Natural killer cell treated with Interleukin-12 subunit alpha and Interleukin-12 subunit beta and Interleukin-15 and Interleukin-18, amount 100 ng/mL, for 72 hours (primary cell): Measurements from ENCODE around the gene ADPRM. TPM values are rescaled to one million over a fixed set of nuclear protein-coding genes. Genes with fewer than 3 reads are reported as not detected.
A peak's percentile ranks its signal among the peaks of the same experiment; 100 is the strongest.
"Not testable (repeated sequence)": the region's sequence is repeated elsewhere in the genome, so short reads cannot be mapped to it uniquely, and the experiment has no call there.

Experiments used
- ATAC-seq, 2 donors: fragments of 150-1000 bp; cut with Tn5 transposase in 1 of 2; sonication (Bioruptor Pico), chemical (Tn5 transposase) in 1 of 2; 2 replicates each; pipeline ENCODE4 v1.10.0; 2021
- DNase-seq: peaks from one replicate; pipeline ENCODE4 v3.0.0; 2022; ENCODE audit warnings: low spot score
- H3K27ac Mint-ChIP-seq, 2 donors: 1 replicate in 1 of 2; 2 replicates in 1 of 2; pipeline ENCODE4 v1.8.0; 2022; ENCODE audit warnings: mixed read lengths in 2 of 2, mild to moderate bottlenecking in 1 of 2, moderate library complexity in 1 of 2
- H3K27me3 Mint-ChIP-seq, 2 donors: 1 replicate in 1 of 2; 2 replicates in 1 of 2; pipeline ENCODE4 v1.8.0; 2022; ENCODE audit warnings: mixed read lengths in 2 of 2
- H3K36me3 Mint-ChIP-seq: one replicate; pipeline ENCODE4 v1.8.0; 2022; ENCODE audit warnings: mixed read lengths
- H3K4me1 Mint-ChIP-seq, 2 donors: 1 replicate in 1 of 2; 2 replicates in 1 of 2; pipeline ENCODE4 v1.8.0; 2022; ENCODE audit warnings: low read depth in 2 of 2, mixed read lengths in 2 of 2, mild to moderate bottlenecking in 1 of 2
- H3K4me3 Mint-ChIP-seq: one replicate; pipeline ENCODE4 v1.8.0; 2022; ENCODE audit warnings: mixed read lengths
- H3K9me3 Mint-ChIP-seq: 2 replicates; pipeline ENCODE4 v1.8.0; 2022; ENCODE audit warnings: mixed read lengths
- total RNA-seq, 2 donors: library from RNA; stranded (reverse); gene quantifications; one replicate each; pipeline ENCODE4 v1.2.3, GENCODE V29; 2022

Gene ADPRM
- total RNA-seq, 2 donors from 2014 or later = 7.8 to 9.4 TPM

- H3K4me1 Mint-ChIP-seq = no peaks in the 10 kb centered on the region
- ATAC-seq = no peak
Measured at GRCh38 chr17:10668775-10669174, 28.6 kb upstream of the ADPRM start.

DNA sequence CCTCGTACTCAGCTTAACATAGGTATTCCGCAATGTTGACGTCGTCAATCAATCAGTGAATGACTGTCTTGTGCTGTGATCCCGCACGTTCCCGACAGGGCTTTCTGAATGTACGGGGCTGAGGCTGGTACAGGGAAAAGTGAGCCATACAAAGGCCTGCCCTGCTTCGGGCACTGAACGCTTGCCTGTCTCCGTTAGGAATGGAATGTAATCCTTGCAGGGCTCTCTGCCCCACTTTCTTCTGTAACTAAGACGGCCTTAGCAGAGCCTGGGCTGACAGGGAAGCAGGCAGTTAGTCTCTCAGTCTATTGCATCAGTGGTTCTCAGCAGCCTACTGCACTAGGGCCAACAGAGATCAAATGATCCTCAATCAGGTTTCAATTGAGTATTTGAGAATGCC lies 24.1 kb upstream of the ADPRM start:
- Mint-ChIP-seq H3K4me1 (no peaks in the 10 kb centered on the region), H3K27ac (no peak overlapping the region), H3K4me3 (no peak overlapping the region), H3K27me3 (no peaks in the 10 kb centered on the region), H3K36me3 (peaks cover 7% of the 10 kb centered on the region), H3K9me3 (no peaks in the 10 kb centered on the region)
- DNase-seq = no peak
- ATAC-seq = no peak

More at GRCh38 chr17:10668775-10669174, 28.6 kb upstream of the ADPRM start:
- Mint-ChIP-seq H3K9me3 (no peaks in the 10 kb centered on the region), H3K27ac (no peak overlapping the region), H3K27me3 (no peaks in the 10 kb centered on the region), H3K36me3 (peaks cover 5% of the 10 kb centered on the region), H3K4me3 (no peak overlapping the region)
- no peak for DNase-seq

- DNase-seq (no peak), ATAC-seq (no peak)
- Mint-ChIP-seq H3K9me3 (no peaks in the 10 kb centered on the region), H3K27me3 (no peaks in the 10 kb centered on the region), H3K36me3 (peaks cover 7% of the 10 kb centered on the region), H3K27ac (no peak overlapping the region), H3K4me3 (no peak overlapping the region), H3K4me1 (no peaks in the 10 kb centered on the region)
Measured at GRCh38 chr17:10674704-10675103, 22.7 kb upstream of the ADPRM start.

DNA sequence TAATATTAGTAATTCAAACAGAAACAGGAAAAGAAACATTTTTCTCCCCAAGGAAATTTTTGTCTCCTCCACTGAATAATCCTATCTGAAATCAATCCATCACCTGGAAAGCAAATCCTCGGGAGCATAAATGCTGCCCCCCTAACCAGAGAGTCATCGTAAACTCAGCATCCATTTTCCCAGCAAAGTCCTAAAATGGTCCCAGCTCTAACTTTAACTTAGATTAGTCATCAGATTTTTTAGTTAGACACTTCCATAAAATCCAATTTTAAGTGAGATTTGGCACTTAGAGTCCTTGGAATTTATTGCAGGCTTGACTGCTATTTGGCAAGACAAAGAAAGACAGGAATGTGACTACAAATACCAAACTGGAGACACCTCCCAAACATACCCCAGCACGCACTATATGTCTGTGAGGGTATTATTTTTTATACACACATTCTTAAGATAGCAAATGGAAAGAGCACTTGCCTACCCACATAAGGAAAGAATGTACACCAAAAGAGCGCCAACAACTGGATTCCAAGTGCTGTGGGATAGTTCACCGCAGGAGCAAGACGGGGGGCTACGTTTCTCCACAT lies 15.4 kb upstream of the ADPRM start:
- H3K27ac Mint-ChIP-seq = no peak overlapping the region
- no peaks in the 10 kb centered on the region for H3K27me3 Mint-ChIP-seq
- H3K9me3 Mint-ChIP-seq = no peaks in the 10 kb centered on the region
- DNase-seq = no peak
- H3K36me3 Mint-ChIP-seq = peaks cover 22% of the 10 kb centered on the region
- no peak for ATAC-seq
- H3K4me1 Mint-ChIP-seq = no peaks in the 10 kb centered on the region
- no peak overlapping the region for H3K4me3 Mint-ChIP-seq

DNA sequence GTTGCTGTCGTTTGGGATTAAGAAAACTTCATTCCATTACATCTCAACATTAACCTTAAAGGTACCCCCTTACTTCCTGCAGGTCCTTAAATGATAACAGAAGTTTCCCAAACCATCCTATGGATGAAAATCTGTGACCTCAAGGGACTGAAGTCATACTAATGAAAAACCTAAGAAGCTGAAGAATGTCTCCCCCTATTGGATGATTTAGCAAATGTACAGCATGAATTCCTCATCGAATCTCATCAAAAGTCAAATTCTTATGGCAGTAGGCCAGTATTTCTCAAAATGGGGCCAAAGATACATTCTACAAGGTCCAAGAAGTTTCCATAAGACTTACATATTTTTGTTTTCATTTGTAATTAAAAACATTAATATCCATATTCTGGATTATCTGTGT lies 13.5 kb upstream of the ADPRM start:
- Mint-ChIP-seq H3K27me3 (no peaks in the 10 kb centered on the region), H3K36me3 (peaks cover 22% of the 10 kb centered on the region), H3K27ac (no peak overlapping the region), H3K4me1 (peaks cover 0 to 4% of the 10 kb centered on the region in 2 donors), H3K4me3 (no peak overlapping the region), H3K9me3 (no peaks in the 10 kb centered on the region)
- DNase-seq = no peak
- no peak for ATAC-seq

DNA sequence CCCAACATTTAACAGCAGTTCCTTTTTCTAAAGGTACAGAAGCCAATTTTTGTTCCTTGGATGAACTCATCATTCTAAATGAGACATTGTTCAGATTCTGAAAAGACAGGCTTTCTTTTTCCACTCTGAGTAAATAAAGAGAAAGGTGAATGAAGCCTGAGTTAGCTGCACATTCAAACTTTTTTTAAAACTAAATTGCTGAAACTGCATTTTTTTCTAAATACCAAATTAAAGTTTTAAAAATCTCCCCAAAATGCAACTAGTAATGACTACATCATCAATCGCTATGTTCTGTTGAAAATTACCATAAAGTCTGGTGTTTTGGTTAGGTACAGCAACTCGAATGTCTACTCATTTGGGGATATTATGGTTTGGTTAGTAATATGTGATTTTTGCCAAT lies 9.9 kb upstream of the ADPRM start:
- no peak for DNase-seq
- Mint-ChIP-seq H3K9me3 (no peaks in the 10 kb centered on the region), H3K36me3 (peaks cover 30% of the 10 kb centered on the region), H3K4me3 (no peak overlapping the region), H3K27me3 (no peaks in the 10 kb centered on the region), H3K4me1 (peaks cover 12 to 16% of the 10 kb centered on the region in 2 donors), H3K27ac (no peak overlapping the region)
- no peak for ATAC-seq

- DNase-seq, ATAC-seq, H3K27me3 Mint-ChIP-seq, H3K9me3 Mint-ChIP-seq: not testable (repeated sequence)
- peak overlapping the region; percentile 92 for H3K4me3 Mint-ChIP-seq
- H3K4me1 Mint-ChIP-seq = peaks cover 21 to 39% of the 10 kb centered on the region in 2 donors
- H3K27ac Mint-ChIP-seq = peak overlapping the region; percentile 94 to 96
- peaks cover 11% of the 10 kb centered on the region for H3K36me3 Mint-ChIP-seq
Measured at GRCh38 chr17:10695875-10696407, 1.5 kb upstream of the ADPRM start.

DNA sequence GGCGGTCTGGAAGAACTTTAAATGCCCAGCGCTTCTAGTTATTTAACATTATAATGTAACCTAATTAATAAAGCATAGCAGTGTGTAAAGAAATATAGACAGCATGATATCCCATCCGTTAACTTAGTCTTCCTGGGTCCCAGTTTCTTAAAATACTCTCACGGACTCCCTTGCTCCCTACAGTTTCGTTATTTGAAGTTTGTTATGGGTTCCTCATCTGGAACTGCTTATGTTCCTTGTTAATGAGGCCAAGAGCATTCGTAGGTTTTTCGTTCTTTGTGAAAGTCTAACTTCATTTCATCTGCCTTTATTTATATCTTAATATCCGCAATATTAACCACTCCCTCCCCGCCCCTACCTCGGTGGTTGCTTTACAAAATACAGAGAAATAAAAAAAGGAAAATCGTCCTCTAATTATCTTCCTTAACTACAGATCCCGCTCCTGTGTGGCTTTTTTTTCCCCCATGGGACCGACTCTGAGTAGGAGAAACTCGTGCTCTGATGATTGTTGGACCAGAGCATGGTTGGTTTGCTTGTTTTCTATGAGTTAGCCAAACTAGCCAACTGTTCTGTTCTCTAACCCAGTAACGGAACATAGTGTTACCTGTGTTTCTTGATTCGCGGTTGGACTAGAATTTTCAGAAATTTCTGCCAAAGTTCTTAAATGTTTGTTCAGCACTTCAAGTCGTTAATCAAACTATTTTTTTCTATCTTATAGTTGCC lies 863 bp downstream of the ADPRM start:
- no peaks in the 10 kb centered on the region for H3K27me3 Mint-ChIP-seq
- DNase-seq (no peak), ATAC-seq (no peak)
- H3K36me3 Mint-ChIP-seq = peaks cover 16% of the 10 kb centered on the region
- H3K9me3 Mint-ChIP-seq = no peaks in the 10 kb centered on the region
- H3K4me1 Mint-ChIP-seq = peaks cover 24 to 35% of the 10 kb centered on the region in 2 donors
- peak overlapping the region; percentile 94 to 96 for H3K27ac Mint-ChIP-seq
- H3K4me3 Mint-ChIP-seq = peak overlapping the region; percentile 92

- DNase-seq (no peak), ATAC-seq (no peak)
- Mint-ChIP-seq H3K4me1 (peaks cover 24 to 30% of the 10 kb centered on the region in 2 donors), H3K36me3 (peaks cover 5% of the 10 kb centered on the region), H3K27ac (peak overlapping the region; percentile 9 to 47), H3K4me3 (peak overlapping the region; percentile 31), H3K9me3 (no peaks in the 10 kb centered on the region), H3K27me3 (no peaks in the 10 kb centered on the region)
Measured at GRCh38 chr17:10699856-10700255, 2.5 kb downstream of the ADPRM start.

DNA sequence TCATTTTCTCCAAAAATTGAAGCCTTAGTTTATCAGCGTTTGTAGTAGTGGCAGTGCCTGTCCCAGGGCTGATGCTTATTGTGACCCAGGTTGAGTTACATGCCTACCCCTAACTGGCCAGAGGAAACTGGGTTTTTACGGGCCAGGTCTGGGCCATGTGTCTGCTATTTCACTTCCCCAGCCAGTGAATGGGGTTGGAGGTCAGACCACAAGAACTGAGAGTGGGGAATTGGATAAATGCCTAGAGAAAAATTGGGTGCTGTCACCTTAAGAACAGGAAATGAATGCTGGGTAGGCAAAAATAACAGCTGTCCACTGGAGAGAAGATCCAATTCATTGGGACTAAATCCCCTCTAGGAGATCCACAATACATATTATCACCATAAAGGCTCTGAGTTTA lies 5.2 kb downstream of the ADPRM start:
- Mint-ChIP-seq H3K27me3 (no peaks in the 10 kb centered on the region), H3K4me3 (no peak overlapping the region), H3K4me1 (peaks cover 15 to 31% of the 10 kb centered on the region in 2 donors), H3K9me3 (no peaks in the 10 kb centered on the region), H3K36me3 (peaks cover 17% of the 10 kb centered on the region), H3K27ac (no peak overlapping the region)
- DNase-seq (no peak), ATAC-seq (no peak)

GRCh38 chr17:10705727-10706126 lies 8.3 kb downstream of the ADPRM start:
- ATAC-seq = no peak
- no peaks in the 10 kb centered on the region for H3K9me3 Mint-ChIP-seq
- peaks cover 26% of the 10 kb centered on the region for H3K36me3 Mint-ChIP-seq
- H3K4me1 Mint-ChIP-seq = peaks cover 6 to 13% of the 10 kb centered on the region in 2 donors
- H3K27ac Mint-ChIP-seq = no peak overlapping the region
- no peak overlapping the region for H3K4me3 Mint-ChIP-seq
- no peaks in the 10 kb centered on the region for H3K27me3 Mint-ChIP-seq
- DNase-seq = no peak

GRCh38 chr17:10713318-10713717 lies 15.9 kb downstream of the ADPRM start:
- no peaks in the 10 kb centered on the region for H3K4me1 Mint-ChIP-seq
- no peak for DNase-seq
- ATAC-seq = no peak
- no peak overlapping the region for H3K4me3 Mint-ChIP-seq
- peaks cover 23% of the 10 kb centered on the region for H3K36me3 Mint-ChIP-seq
- no peaks in the 10 kb centered on the region for H3K9me3 Mint-ChIP-seq
- no peaks in the 10 kb centered on the region for H3K27me3 Mint-ChIP-seq
- no peak overlapping the region for H3K27ac Mint-ChIP-seq

DNA sequence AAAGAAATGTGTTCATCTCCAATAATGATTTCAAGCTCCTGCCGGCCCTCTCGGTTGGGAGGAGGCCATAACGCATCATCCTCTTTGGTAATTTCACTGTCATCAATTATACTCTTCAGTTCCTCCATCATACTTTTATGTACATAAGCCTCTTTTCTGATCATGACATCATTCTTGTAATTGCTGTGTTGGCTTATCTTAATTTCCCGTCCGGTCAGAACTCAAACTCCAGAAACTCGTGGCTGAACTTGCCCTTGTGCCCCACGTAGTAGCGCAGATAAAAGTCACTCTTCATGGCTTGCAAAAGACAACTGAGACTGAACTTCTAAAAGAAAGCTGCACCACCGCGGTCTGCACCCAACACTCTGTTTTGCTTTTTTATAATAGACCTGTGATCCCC lies 18.8 kb downstream of the ADPRM start:
- no peaks in the 10 kb centered on the region for H3K9me3 Mint-ChIP-seq
- H3K4me3 Mint-ChIP-seq = no peak overlapping the region
- ATAC-seq = no peak
- H3K27me3 Mint-ChIP-seq = no peaks in the 10 kb centered on the region
- no peak overlapping the region for H3K27ac Mint-ChIP-seq
- no peak for DNase-seq
- peaks cover 10% of the 10 kb centered on the region for H3K36me3 Mint-ChIP-seq
- H3K4me1 Mint-ChIP-seq = no peaks in the 10 kb centered on the region

GRCh38 chr17:10718547-10718946 lies 21.2 kb downstream of the ADPRM start:
- no peaks in the 10 kb centered on the region for H3K4me1 Mint-ChIP-seq
- ATAC-seq (no peak), DNase-seq (no peak)
- no peak overlapping the region for H3K4me3 Mint-ChIP-seq
- H3K9me3 Mint-ChIP-seq = no peaks in the 10 kb centered on the region
- no peak overlapping the region for H3K27ac Mint-ChIP-seq
- no peaks in the 10 kb centered on the region for H3K36me3 Mint-ChIP-seq
- H3K27me3 Mint-ChIP-seq = no peaks in the 10 kb centered on the region
